Measurements from ENCODE around the gene TIGD6.

The TIGD6 gene

GRCh38 chr5:150017226-150018005 is 17.0 kb upstream of the TIGD6 start:
- peaks cover 18% of the 10 kb centered on the region for H3K9me3 ChIP-seq (ENCODE audit: control insufficient read depth, low read length)
- no peak overlapping the region for H3K4ac ChIP-seq (ENCODE audit: low read depth in 1 of 2, low read length in 2 of 2)
- no peak overlapping the region for H3K4me3 ChIP-seq (ENCODE audit: insufficient read depth in 1 of 2, low read depth in 1 of 2, low read length in 2 of 2)
- H2BK120ac ChIP-seq (ENCODE audit: low read depth, low read length): no peak overlapping the region
- no peaks in the 10 kb centered on the region for H3K27me3 ChIP-seq (ENCODE audit: control insufficient read depth in 1 of 2, insufficient read depth in 1 of 2, low read length in 2 of 2)
- H3K4me2 ChIP-seq (ENCODE audit: low read length, poor library complexity, severe bottlenecking): no peak overlapping the region
- H3K79me1 ChIP-seq (replicated peaks; ENCODE audit: low read length, poor library complexity, severe bottlenecking): peaks cover 16% of the 10 kb centered on the region
- no peak overlapping the region for H3K18ac ChIP-seq (ENCODE audit: low read depth in 1 of 2, low read length in 2 of 2)
- no peak overlapping the region for H3K14ac ChIP-seq (ENCODE audit: low read length in 2 of 2)
- no peak overlapping the region for H3K23ac ChIP-seq (ENCODE audit: low read length in 2 of 2)
- H2BK12ac ChIP-seq (ENCODE audit: low read length in 2 of 2): no peak overlapping the region
- H3K36me3 ChIP-seq (ENCODE audit: control insufficient read depth in 1 of 2, insufficient read depth in 2 of 2, low read depth in 1 of 2, low read length in 2 of 2): peaks cover 20 to 82% of the 10 kb centered on the region in 2 experiments
- DNase-seq: no peak
- no peak overlapping the region for H2BK15ac ChIP-seq (ENCODE audit: low read depth, poor library complexity, severe bottlenecking)
- no peak overlapping the region for H2BK5ac ChIP-seq (ENCODE audit: low read depth, low read length, poor library complexity, severe bottlenecking)
- 88% methylated on average over 3 of the region's 6 CpGs for WGBS
- H2AFZ ChIP-seq (ENCODE audit: low read depth, low read length): no peak overlapping the region
- H4K91ac ChIP-seq (ENCODE audit: low read length): no peak overlapping the region
- H3K27ac ChIP-seq (ENCODE audit: low read length, poor library complexity, severe bottlenecking): peak overlapping the region; percentile 46
- H3K4me1 ChIP-seq (ENCODE audit: control insufficient read depth, insufficient read depth, low read depth, low read length): peaks cover 3% of the 10 kb centered on the region
- no peak overlapping the region for H3K9ac ChIP-seq (ENCODE audit: low read length)
- H4K8ac ChIP-seq (ENCODE audit: low read length): no peak overlapping the region
- no peak overlapping the region for H2AK5ac ChIP-seq (ENCODE audit: low read length, severe bottlenecking)

DNA sequence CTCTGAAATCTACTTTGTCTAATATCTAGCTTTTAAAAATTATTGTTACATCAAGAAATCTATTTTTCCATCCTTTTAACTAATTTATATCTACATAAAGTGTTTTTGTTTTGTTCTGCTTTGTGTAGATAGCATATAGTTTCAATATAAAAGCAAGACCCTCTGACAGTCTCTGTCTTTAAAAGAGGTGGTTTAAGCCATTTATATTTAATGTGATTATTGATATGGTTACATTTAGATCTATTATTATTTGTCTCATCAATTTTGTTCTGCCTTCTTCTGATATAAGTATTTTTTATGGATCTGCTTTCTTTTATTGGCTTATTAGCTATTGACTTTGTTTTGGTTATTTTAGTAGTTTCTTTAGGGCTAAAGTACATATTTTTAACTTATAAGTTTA is 16.1 kb upstream of the TIGD6 start:
- H3K9me3 ChIP-seq (ENCODE audit: control insufficient read depth, low read length): peaks cover 18% of the 10 kb centered on the region
- no peak overlapping the region for H3K9ac ChIP-seq (ENCODE audit: low read length)
- peaks cover 18% of the 10 kb centered on the region for H3K79me1 ChIP-seq (replicated peaks; ENCODE audit: low read length, poor library complexity, severe bottlenecking)
- H2AK5ac ChIP-seq (ENCODE audit: low read length, severe bottlenecking): no peak overlapping the region
- H3K4me2 ChIP-seq (ENCODE audit: low read length, poor library complexity, severe bottlenecking): no peak overlapping the region
- H2BK12ac ChIP-seq (ENCODE audit: low read length in 2 of 2): no peak overlapping the region
- no peaks in the 10 kb centered on the region for H3K27me3 ChIP-seq (ENCODE audit: control insufficient read depth in 1 of 2, insufficient read depth in 1 of 2, low read length in 2 of 2)
- no peak overlapping the region for H3K23ac ChIP-seq (ENCODE audit: low read length in 2 of 2)
- no peak overlapping the region for H2BK15ac ChIP-seq (ENCODE audit: low read depth, poor library complexity, severe bottlenecking)
- H3K14ac ChIP-seq (ENCODE audit: low read length in 2 of 2): no peak overlapping the region
- no peak overlapping the region for H3K4ac ChIP-seq (ENCODE audit: low read depth in 1 of 2, low read length in 2 of 2)
- H2BK5ac ChIP-seq (ENCODE audit: low read depth, low read length, poor library complexity, severe bottlenecking): no peak overlapping the region
- H4K8ac ChIP-seq (ENCODE audit: low read length): no peak overlapping the region
- no peak overlapping the region for H3K27ac ChIP-seq (ENCODE audit: low read length, poor library complexity, severe bottlenecking)
- H4K91ac ChIP-seq (ENCODE audit: low read length): no peak overlapping the region
- H3K4me3 ChIP-seq (ENCODE audit: insufficient read depth in 1 of 2, low read depth in 1 of 2, low read length in 2 of 2): no peak overlapping the region
- peaks cover 3% of the 10 kb centered on the region for H3K4me1 ChIP-seq (ENCODE audit: control insufficient read depth, insufficient read depth, low read depth, low read length)
- H2AFZ ChIP-seq (ENCODE audit: low read depth, low read length): no peak overlapping the region
- H2BK120ac ChIP-seq (ENCODE audit: low read depth, low read length): no peak overlapping the region
- no peak overlapping the region for H3K18ac ChIP-seq (ENCODE audit: low read depth in 1 of 2, low read length in 2 of 2)
- peaks cover 23 to 86% of the 10 kb centered on the region in 2 experiments for H3K36me3 ChIP-seq (ENCODE audit: control insufficient read depth in 1 of 2, insufficient read depth in 2 of 2, low read depth in 1 of 2, low read length in 2 of 2)
- no peak for DNase-seq

DNA sequence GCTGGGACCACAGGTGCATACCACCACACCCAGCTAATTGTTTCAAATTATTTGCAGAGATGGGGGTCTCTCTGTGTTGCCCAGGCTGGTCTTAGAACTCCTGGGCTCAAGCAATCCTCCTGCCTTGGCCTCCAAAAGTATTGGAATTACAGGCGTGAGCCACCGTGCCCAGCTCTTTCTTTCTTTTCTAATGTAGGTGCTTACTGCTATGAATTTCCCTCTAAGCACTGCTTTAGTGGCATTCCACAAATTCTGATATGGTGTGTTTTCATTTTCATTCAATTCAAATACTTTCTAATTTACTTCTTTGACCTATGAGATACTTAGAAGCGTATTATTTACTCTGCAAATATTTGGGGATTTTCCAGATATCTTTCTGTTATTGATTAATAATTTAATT is 15.0 kb upstream of the TIGD6 start:
- no peak overlapping the region for H3K4me2 ChIP-seq (ENCODE audit: low read length, poor library complexity, severe bottlenecking)
- no peak overlapping the region for H4K91ac ChIP-seq (ENCODE audit: low read length)
- 100% methylated on average over 2 of the region's 3 CpGs for WGBS
- no peaks in the 10 kb centered on the region for H3K27me3 ChIP-seq (ENCODE audit: control insufficient read depth in 1 of 2, insufficient read depth in 1 of 2, low read length in 2 of 2)
- DNase-seq: no peak
- H2AFZ ChIP-seq (ENCODE audit: low read depth, low read length): no peak overlapping the region
- H2BK15ac ChIP-seq (ENCODE audit: low read depth, poor library complexity, severe bottlenecking): no peak overlapping the region
- no peak overlapping the region for H3K4ac ChIP-seq (ENCODE audit: low read depth in 1 of 2, low read length in 2 of 2)
- H3K27ac ChIP-seq (ENCODE audit: low read length, poor library complexity, severe bottlenecking): no peak overlapping the region
- H3K4me3 ChIP-seq (ENCODE audit: insufficient read depth in 1 of 2, low read depth in 1 of 2, low read length in 2 of 2): peak overlapping the region in 1 of 2 experiments; percentile 17
- H2BK12ac ChIP-seq (ENCODE audit: low read length in 2 of 2): no peak overlapping the region
- no peak overlapping the region for H2AK5ac ChIP-seq (ENCODE audit: low read length, severe bottlenecking)
- no peak overlapping the region for H3K9ac ChIP-seq (ENCODE audit: low read length)
- peaks cover 18% of the 10 kb centered on the region for H3K9me3 ChIP-seq (ENCODE audit: control insufficient read depth, low read length)
- H3K79me1 ChIP-seq (replicated peaks; ENCODE audit: low read length, poor library complexity, severe bottlenecking): peaks cover 23% of the 10 kb centered on the region
- no peak overlapping the region for H3K18ac ChIP-seq (ENCODE audit: low read depth in 1 of 2, low read length in 2 of 2)
- no peak overlapping the region for H2BK5ac ChIP-seq (ENCODE audit: low read depth, low read length, poor library complexity, severe bottlenecking)
- no peak overlapping the region for H4K8ac ChIP-seq (ENCODE audit: low read length)
- H3K4me1 ChIP-seq (ENCODE audit: control insufficient read depth, insufficient read depth, low read depth, low read length): peaks cover 1% of the 10 kb centered on the region
- no peak overlapping the region for H3K23ac ChIP-seq (ENCODE audit: low read length in 2 of 2)
- no peak overlapping the region for H2BK120ac ChIP-seq (ENCODE audit: low read depth, low read length)
- H3K36me3 ChIP-seq (ENCODE audit: control insufficient read depth in 1 of 2, insufficient read depth in 2 of 2, low read depth in 1 of 2, low read length in 2 of 2): peaks cover 28 to 85% of the 10 kb centered on the region in 2 experiments
- H3K14ac ChIP-seq (ENCODE audit: low read length in 2 of 2): no peak overlapping the region

- Histone ChIP-seq H3K27ac (ENCODE audit: low read length, poor library complexity, severe bottlenecking) (no peak overlapping the region), H3K18ac (ENCODE audit: low read depth in 1 of 2, low read length in 2 of 2) (no peak overlapping the region), H3K9me3 (ENCODE audit: control insufficient read depth, low read length) (peaks cover 18% of the 10 kb centered on the region), H2BK120ac (ENCODE audit: low read depth, low read length) (no peak overlapping the region), H2BK12ac (ENCODE audit: low read length in 2 of 2) (no peak overlapping the region), H2AFZ (ENCODE audit: low read depth, low read length) (no peak overlapping the region), H2BK15ac (ENCODE audit: low read depth, poor library complexity, severe bottlenecking) (no peak overlapping the region), H3K4me3 (ENCODE audit: insufficient read depth in 1 of 2, low read depth in 1 of 2, low read length in 2 of 2) (no peak overlapping the region), H4K8ac (ENCODE audit: low read length) (no peak overlapping the region), H3K79me1 (replicated peaks; ENCODE audit: low read length, poor library complexity, severe bottlenecking) (peaks cover 28% of the 10 kb centered on the region), H3K23ac (ENCODE audit: low read length in 2 of 2) (no peak overlapping the region), H3K14ac (ENCODE audit: low read length in 2 of 2) (no peak overlapping the region), H3K36me3 (ENCODE audit: control insufficient read depth in 1 of 2, insufficient read depth in 2 of 2, low read depth in 1 of 2, low read length in 2 of 2) (peaks cover 33 to 85% of the 10 kb centered on the region in 2 experiments), H3K4ac (ENCODE audit: low read depth in 1 of 2, low read length in 2 of 2) (no peak overlapping the region), H3K27me3 (ENCODE audit: control insufficient read depth in 1 of 2, insufficient read depth in 1 of 2, low read length in 2 of 2) (no peaks in the 10 kb centered on the region), H2BK5ac (ENCODE audit: low read depth, low read length, poor library complexity, severe bottlenecking) (no peak overlapping the region), H2AK5ac (ENCODE audit: low read length, severe bottlenecking) (no peak overlapping the region), H3K9ac (ENCODE audit: low read length) (no peak overlapping the region), H4K91ac (ENCODE audit: low read length) (no peak overlapping the region), H3K4me1 (ENCODE audit: control insufficient read depth, insufficient read depth, low read depth, low read length) (peaks cover 3% of the 10 kb centered on the region), H3K4me2 (ENCODE audit: low read length, poor library complexity, severe bottlenecking) (no peak overlapping the region)
- no peak for DNase-seq
- WGBS: 100% methylated on average over 3 of the region's 3 CpGs
Observed at GRCh38 chr5:150014456-150014855, 14.0 kb upstream of the TIGD6 start.
